Keratinocyte (primary cell): Measurements from ENCODE around the gene MAD1L1. TPM values are rescaled to one million over a fixed set of nuclear protein-coding genes. Genes with fewer than 3 reads are reported as not detected.

ENCODE experiments used
- DNase-seq: peaks from one replicate; pipeline ENCODE4 v3.0.0-alpha.2; 2011; ENCODE audit warnings: low read depth, missing footprints, low spot score
- FAIRE-seq: peaks from 2 replicates; lab custom pipeline; 2011; peaks lifted over from hg19 to GRCh38; lab: Jason Lieb, UNC
- H2AFZ ChIP-seq: 2 replicates; pipeline ENCODE4 v1.6.0; 2012; ENCODE audit warnings: low read length, control low read depth, inconsistent platforms; ENCODE audit not compliant: control insufficient read depth
- H3K27ac ChIP-seq: 2 replicates; pipeline ENCODE4 v1.5.1; 2011; ENCODE audit warnings: low read length; ENCODE audit not compliant: control insufficient read depth, insufficient read depth
- H3K27me3 ChIP-seq: 3 replicates; pipeline ENCODE4 v1.6.0; 2011; ENCODE audit warnings: low read length; ENCODE audit not compliant: control insufficient read depth, insufficient read depth; ENCODE audit errors: extremely low read depth
- H3K36me3 ChIP-seq, 2 experiments: 2 replicates in 1 of 2; 3 replicates in 1 of 2; pipeline ENCODE4 v1.5.1; 2011; ENCODE audit warnings: low read length in 2 of 2, mild to moderate bottlenecking in 1 of 2; ENCODE audit not compliant: control insufficient read depth in 2 of 2, insufficient read depth in 2 of 2; ENCODE audit errors: extremely low read depth in 1 of 2
- H3K4me1 ChIP-seq: 3 replicates; pipeline ENCODE4 v1.5.1; 2011; ENCODE audit warnings: low read length; ENCODE audit not compliant: control insufficient read depth, insufficient read depth; ENCODE audit errors: extremely low read depth
- H3K4me2 ChIP-seq: 3 replicates; pipeline ENCODE4 v1.6.0; 2011; ENCODE audit warnings: low read depth, low read length; ENCODE audit not compliant: control insufficient read depth, insufficient read depth; ENCODE audit errors: extremely low read depth
- H3K4me3 ChIP-seq, 3 experiments: fragments of 200-600 bp in 1 of 3; sonication (generic) in 1 of 3; 2 replicates in 2 of 3; 3 replicates in 1 of 3; pipeline ENCODE4 v1.5.1; 2011 to 2016; ENCODE audit warnings: low read length in 3 of 3, mild to moderate bottlenecking in 3 of 3, control low read depth in 2 of 3, inconsistent platforms in 1 of 3, low read depth in 1 of 3, mixed read lengths in 1 of 3, mixed run types in 1 of 3, moderate library complexity in 1 of 3; ENCODE audit not compliant: control insufficient read depth in 2 of 3, insufficient read depth in 2 of 3; ENCODE audit errors: extremely low read depth in 1 of 3
- H3K79me2 ChIP-seq: 2 replicates; pipeline ENCODE4 v1.6.0; 2012; ENCODE audit warnings: low read length; ENCODE audit not compliant: control insufficient read depth, insufficient read depth
- H3K9ac ChIP-seq: 3 replicates; pipeline ENCODE4 v1.6.0; 2011; ENCODE audit warnings: low read length; ENCODE audit not compliant: control insufficient read depth, insufficient read depth; ENCODE audit errors: extremely low read depth
- H3K9me1 ChIP-seq: 3 replicates; pipeline ENCODE4 v1.6.0; 2011; ENCODE audit warnings: low read length; ENCODE audit not compliant: control insufficient read depth, insufficient read depth; ENCODE audit errors: extremely low read depth
- H3K9me3 ChIP-seq: 2 replicates; pipeline ENCODE4 v1.5.1; 2012; ENCODE audit warnings: low read depth, low read length; ENCODE audit not compliant: control insufficient read depth
- H4K20me1 ChIP-seq: 3 replicates; pipeline ENCODE4 v1.6.0; 2011; ENCODE audit warnings: low read length; ENCODE audit not compliant: control insufficient read depth, insufficient read depth; ENCODE audit errors: extremely low read depth
- CTCF ChIP-seq, 3 experiments: IDR thresholded peaks in 1 of 3; conservative IDR thresholded peaks in 1 of 3; optimal IDR thresholded peaks in 1 of 3; 2 replicates in 2 of 3; 3 replicates in 1 of 3; pipeline versions ENCODE3 to v1.5.1; 2011; ENCODE audit warnings: low read length in 3 of 3, mild to moderate bottlenecking in 3 of 3, moderate library complexity in 2 of 3, control low read depth in 1 of 3, inconsistent platforms in 1 of 3; ENCODE audit not compliant: insufficient read depth in 2 of 3; ENCODE audit errors: extremely low read depth in 1 of 3
- EZH2 ChIP-seq: IDR thresholded peaks from one replicate; pipeline ENCODE4 v1.6.1; 2012; ENCODE audit warnings: inconsistent platforms, mild to moderate bottlenecking, low read length, moderate library complexity
- dilution Hi-C: fragments of 300-500 bp; cut with MboI; formaldehyde crosslinking; loops from one replicate; pipeline ENCODE4 v1.7.0; 2020; ENCODE audit warnings: low sequenced_read_pairs; ENCODE audit not compliant: extremely low pct_ligation_motif_present
- polyA plus RNA-seq, 5 experiments: library from polyadenylated mRNA; depleted of rRNA in 3 of 5; stranded (reverse) in 3 of 5; stranded (forward) in 1 of 5; unstranded in 1 of 5; fragments of >200 nt; gene quantifications; 1 replicate in 1 of 5; 2 replicates in 3 of 5; 3 replicates in 1 of 5; pipeline versions ENCODE4 v1.2.1 to v1.2.3, GENCODE V29; 2011 to 2012; ENCODE audit warnings: missing spikeins in 2 of 5, low read depth in 1 of 5, low replicate concordance in 1 of 5

The MAD1L1 gene
- polyA plus RNA-seq, 1 donor (not counting 4 experiments of a cell fraction or from before 2014, with no cell fraction given) = 18.0 TPM

GRCh38 chr7:2066251-2066919, 166.4 kb downstream of the MAD1L1 start:
- TF ChIP-seq EZH2 = no peak
- TF ChIP-seq CTCF (optimal IDR thresholded peaks at IDR 0.05 in 1 of 3, IDR thresholded peaks at IDR 0.05 in 1 of 3, conservative IDR thresholded peaks at IDR 0.05 in 1 of 3; ENCODE audit: extremely low read depth in 1 of 3, insufficient read depth in 2 of 3, low read length in 3 of 3) = no peak
- Histone ChIP-seq H2AFZ (no peak overlapping the region), H3K4me2 (no peak overlapping the region), H3K9me1 (no peaks in the 10 kb centered on the region), H3K9ac (no peak overlapping the region), H3K27me3 (no peaks in the 10 kb centered on the region), H3K27ac (no peak overlapping the region), H4K20me1 (peaks cover 4% of the 10 kb centered on the region), H3K4me3 (no peak overlapping the region), H3K9me3 (no peaks in the 10 kb centered on the region), H3K4me1 (peaks cover 6% of the 10 kb centered on the region), H3K79me2 (no peaks in the 10 kb centered on the region), H3K36me3 (peaks cover 6 to 13% of the 10 kb centered on the region in 2 experiments)
- dilution Hi-C loops = no loop called here
- FAIRE-seq (no peak), DNase-seq (no peak)

GRCh38 chr7:2065528-2065927, 167.2 kb downstream of the MAD1L1 start:
- no peak overlapping the region for H3K4me2 ChIP-seq
- H3K4me3 ChIP-seq = no peak overlapping the region
- no peak overlapping the region for H2AFZ ChIP-seq
- dilution Hi-C loops = no loop called here
- H3K27ac ChIP-seq = no peak overlapping the region
- H3K9me3 ChIP-seq = no peaks in the 10 kb centered on the region
- H3K9ac ChIP-seq = no peak overlapping the region
- peaks cover 6% of the 10 kb centered on the region for H3K4me1 ChIP-seq
- no peak for DNase-seq
- no peaks in the 10 kb centered on the region for H3K9me1 ChIP-seq
- no peaks in the 10 kb centered on the region for H3K79me2 ChIP-seq
- no peak for TF ChIP-seq CTCF (optimal IDR thresholded peaks at IDR 0.05 in 1 of 3, IDR thresholded peaks at IDR 0.05 in 1 of 3, conservative IDR thresholded peaks at IDR 0.05 in 1 of 3; ENCODE audit: extremely low read depth in 1 of 3, insufficient read depth in 2 of 3, low read length in 3 of 3)
- TF ChIP-seq EZH2 = no peak
- peaks cover 1% of the 10 kb centered on the region for H4K20me1 ChIP-seq
- H3K36me3 ChIP-seq = peaks cover 6 to 13% of the 10 kb centered on the region in 2 experiments
- no peaks in the 10 kb centered on the region for H3K27me3 ChIP-seq
- no peak for FAIRE-seq
